ENCODE measurements around the gene WDR81.
"Not testable (repeated sequence)": the region's sequence is repeated elsewhere in the genome, so short reads cannot be mapped to it uniquely, and the experiment has no call there.

The WDR81 gene

GRCh38 chr17:1713160-1713877 is 11.2 kb upstream of the WDR81 start:
- DNase-seq (ENCODE audit: low read depth in 2 of 2, low spot score in 1 of 2), result no peak

- DNase-seq (ENCODE audit: low read depth in 2 of 2, low spot score in 1 of 2), result no peak
These were observed 10.6 kb upstream of the WDR81 start for GRCh38 chr17:1713878-1714426.

GRCh38 chr17:1714427-1714979 is 10.0 kb upstream of the WDR81 start:
- no peak for DNase-seq (ENCODE audit: low read depth in 2 of 2, low spot score in 1 of 2)

GRCh38 chr17:1714980-1715802 is 9.3 kb upstream of the WDR81 start:
- no peak for DNase-seq (ENCODE audit: low read depth in 2 of 2, low spot score in 1 of 2)

- DNase-seq (ENCODE audit: low read depth in 2 of 2, low spot score in 1 of 2), result no peak
These were observed 8.8 kb upstream of the WDR81 start for GRCh38 chr17:1715803-1716075.

- DNase-seq (ENCODE audit: low read depth in 2 of 2, low spot score in 1 of 2), result peak; percentile 98 to 100
These were observed 8.2 kb upstream of the WDR81 start for GRCh38 chr17:1716076-1716911.

GRCh38 chr17:1716912-1717695 is 7.4 kb upstream of the WDR81 start:
- peak in 1 of 2 donors; percentile 62 for DNase-seq (ENCODE audit: low read depth in 2 of 2, low spot score in 1 of 2)

GRCh38 chr17:1718362-1719165 is 5.9 kb upstream of the WDR81 start:
- DNase-seq (ENCODE audit: low read depth in 2 of 2, low spot score in 1 of 2), result no peak

GRCh38 chr17:1720856-1721386 is 3.6 kb upstream of the WDR81 start:
- DNase-seq (ENCODE audit: low read depth in 2 of 2, low spot score in 1 of 2), result peak in 1 of 2 donors; percentile 63

- DNase-seq (ENCODE audit: low read depth in 2 of 2, low spot score in 1 of 2), result not testable (repeated sequence)
These were observed 2.5 kb upstream of the WDR81 start for GRCh38 chr17:1722022-1722421.

- no peak for DNase-seq (ENCODE audit: low read depth in 2 of 2, low spot score in 1 of 2)
These were observed 551 bp downstream of the WDR81 start for GRCh38 chr17:1724869-1725641.

GRCh38 chr17:1725642-1726511 is 1.4 kb downstream of the WDR81 start:
- DNase-seq (ENCODE audit: low read depth in 2 of 2, low spot score in 1 of 2), result no peak

GRCh38 chr17:1726626-1727257 is 2.2 kb downstream of the WDR81 start:
- no peak for DNase-seq (ENCODE audit: low read depth in 2 of 2, low spot score in 1 of 2)

GRCh38 chr17:1727258-1727789 is 2.8 kb downstream of the WDR81 start:
- no peak for DNase-seq (ENCODE audit: low read depth in 2 of 2, low spot score in 1 of 2)

GRCh38 chr17:1727876-1728630 is 3.5 kb downstream of the WDR81 start:
- no peak for DNase-seq (ENCODE audit: low read depth in 2 of 2, low spot score in 1 of 2)

GRCh38 chr17:1729966-1730325 is 5.4 kb downstream of the WDR81 start:
- no peak for DNase-seq (ENCODE audit: low read depth in 2 of 2, low spot score in 1 of 2)
